ENCODE data around the gene SCAMP5.

GRCh38 chr15:75062706-75063105 lies 67.3 kb downstream of the SCAMP5 start:
- TF ChIP-seq, protein P1, sequence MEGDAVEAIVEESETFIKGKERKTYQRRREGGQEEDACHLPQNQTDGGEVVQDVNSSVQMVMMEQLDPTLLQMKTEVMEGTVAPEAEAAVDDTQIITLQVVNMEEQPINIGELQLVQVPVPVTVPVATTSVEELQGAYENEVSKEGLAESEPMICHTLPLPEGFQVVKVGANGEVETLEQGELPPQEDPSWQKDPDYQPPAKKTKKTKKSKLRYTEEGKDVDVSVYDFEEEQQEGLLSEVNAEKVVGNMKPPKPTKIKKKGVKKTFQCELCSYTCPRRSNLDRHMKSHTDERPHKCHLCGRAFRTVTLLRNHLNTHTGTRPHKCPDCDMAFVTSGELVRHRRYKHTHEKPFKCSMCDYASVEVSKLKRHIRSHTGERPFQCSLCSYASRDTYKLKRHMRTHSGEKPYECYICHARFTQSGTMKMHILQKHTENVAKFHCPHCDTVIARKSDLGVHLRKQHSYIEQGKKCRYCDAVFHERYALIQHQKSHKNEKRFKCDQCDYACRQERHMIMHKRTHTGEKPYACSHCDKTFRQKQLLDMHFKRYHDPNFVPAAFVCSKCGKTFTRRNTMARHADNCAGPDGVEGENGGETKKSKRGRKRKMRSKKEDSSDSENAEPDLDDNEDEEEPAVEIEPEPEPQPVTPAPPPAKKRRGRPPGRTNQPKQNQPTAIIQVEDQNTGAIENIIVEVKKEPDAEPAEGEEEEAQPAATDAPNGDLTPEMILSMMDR (optimal IDR thresholded peaks at IDR 0.05 in 1 of 3, IDR thresholded peaks at IDR 0.05 in 1 of 3, conservative IDR thresholded peaks at IDR 0.05 in 1 of 3; ENCODE audit: extremely low read depth in 1 of 3, insufficient read depth in 2 of 3, low read length in 3 of 3): no peak
- TF ChIP-seq EZH2 (IDR thresholded peaks at IDR 0.05; ENCODE audit: low read length): no peak

Measured in keratinocyte (primary cell).